Suppressor macrophage treated with lipopolysaccharide for 1 hour (primary cell): ENCODE measurements around the gene SYNRG.
"Not testable (repeated sequence)": the region's sequence is repeated elsewhere in the genome, so short reads cannot be mapped to it uniquely, and the experiment has no call there.

Experiments
- DNase-seq, 3 donors: peaks; one replicate each; pipeline ENCODE4 v3.0.0-alpha.2; 2020 to 2022

SYNRG gene

GRCh38 chr17:37541880-37542660 is 67.1 kb downstream of the SYNRG start:
- no peak for DNase-seq

DNA sequence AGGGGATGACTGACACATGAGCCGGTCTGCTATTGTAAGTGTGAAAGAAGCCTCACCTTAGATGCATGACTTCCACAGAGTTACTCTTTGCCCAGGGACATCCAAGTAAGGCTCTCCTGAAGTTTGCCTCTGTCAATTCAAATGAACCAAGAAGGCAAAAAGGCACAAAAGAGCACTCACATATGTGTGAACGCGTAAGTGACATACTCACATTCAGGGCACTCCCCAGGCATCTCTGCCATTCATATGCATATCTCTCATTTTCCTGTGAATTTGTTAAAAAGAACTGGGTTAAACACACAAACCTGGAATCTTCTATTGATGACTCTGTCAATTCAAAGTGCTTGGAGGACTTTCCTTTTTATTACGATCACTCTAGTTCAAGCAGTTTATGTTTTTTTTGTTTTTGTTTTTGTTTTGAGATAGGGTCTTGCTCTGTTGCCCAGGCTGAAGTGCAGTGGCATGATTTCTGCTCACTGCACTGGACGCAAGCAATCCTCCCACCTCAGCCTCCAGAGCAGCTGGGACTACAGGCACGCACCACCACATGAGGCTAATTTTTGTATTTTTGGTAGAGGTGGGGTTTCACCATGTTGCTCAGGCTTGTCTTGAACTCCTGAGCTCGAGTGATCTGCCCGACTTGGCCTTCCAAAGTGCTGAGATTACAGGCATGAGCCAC is 70.1 kb downstream of the SYNRG start:
- no peak for DNase-seq

GRCh38 chr17:37535906-37536305 is 73.3 kb downstream of the SYNRG start:
- DNase-seq = no peak

DNA sequence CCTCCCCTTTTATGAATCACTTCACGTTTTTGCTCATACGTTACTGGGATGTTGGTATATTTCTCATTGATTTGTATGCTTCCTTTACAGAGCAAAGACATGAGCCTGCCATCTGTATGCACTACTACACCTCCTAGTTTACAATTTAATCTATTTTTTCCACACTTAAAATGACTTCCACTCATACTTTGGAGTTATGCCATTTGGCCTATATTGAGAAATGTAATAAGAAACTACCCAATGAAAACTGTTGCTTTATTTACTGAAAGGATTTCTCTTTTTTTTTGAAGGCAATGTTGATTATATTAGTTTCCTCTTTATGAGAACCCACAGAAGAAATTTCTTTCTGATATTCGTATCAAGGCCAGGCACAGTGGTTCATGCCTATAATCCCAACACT is 76.5 kb downstream of the SYNRG start:
- DNase-seq = no peak

GRCh38 chr17:37530420-37530819 is 78.8 kb downstream of the SYNRG start:
- DNase-seq = no peak

- DNase-seq = peak in 2 of 3 donors; percentile 17 to 20
Observed at GRCh38 chr17:37527249-37527851, 81.9 kb downstream of the SYNRG start.

DNA sequence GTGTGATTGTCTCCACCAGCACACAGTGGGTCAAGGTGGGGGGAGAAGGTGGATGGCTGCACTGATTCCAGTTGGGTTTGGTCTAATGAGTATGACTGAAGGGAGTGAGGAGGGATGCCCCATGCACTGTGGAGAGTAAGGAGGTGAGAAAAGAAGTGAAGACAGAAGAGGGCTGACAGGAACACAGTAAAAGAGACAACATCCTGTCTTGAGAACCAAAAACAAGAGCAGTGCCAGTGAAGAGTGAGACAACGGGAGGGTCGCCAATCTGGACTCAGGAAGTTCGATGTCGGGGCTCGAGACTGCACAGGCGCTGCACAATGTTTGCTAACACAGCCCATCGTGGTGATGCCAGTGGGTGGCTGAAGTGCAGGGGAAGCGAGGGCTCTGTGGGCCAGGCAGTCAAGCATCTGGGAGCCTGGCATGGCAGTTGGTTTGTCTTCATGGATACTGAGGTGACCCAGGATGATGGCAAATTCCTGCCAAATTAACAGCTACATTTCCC is 85.5 kb downstream of the SYNRG start:
- DNase-seq = no peak

GRCh38 chr17:37521821-37522220 is 87.4 kb downstream of the SYNRG start:
- no peak for DNase-seq

- DNase-seq = no peak
Observed at GRCh38 chr17:37520174-37520573, 89.0 kb downstream of the SYNRG start.

GRCh38 chr17:37519251-37519985 is 89.8 kb downstream of the SYNRG start:
- no peak for DNase-seq

- DNase-seq = no peak
Observed at GRCh38 chr17:37518826-37519225, 90.4 kb downstream of the SYNRG start.

- DNase-seq = no peak
Observed at GRCh38 chr17:37517881-37518280, 91.3 kb downstream of the SYNRG start.

GRCh38 chr17:37516127-37516571 is 93.1 kb downstream of the SYNRG start:
- no peak for DNase-seq

- DNase-seq = no peak
Observed at GRCh38 chr17:37513711-37514110, 95.5 kb downstream of the SYNRG start.

DNA sequence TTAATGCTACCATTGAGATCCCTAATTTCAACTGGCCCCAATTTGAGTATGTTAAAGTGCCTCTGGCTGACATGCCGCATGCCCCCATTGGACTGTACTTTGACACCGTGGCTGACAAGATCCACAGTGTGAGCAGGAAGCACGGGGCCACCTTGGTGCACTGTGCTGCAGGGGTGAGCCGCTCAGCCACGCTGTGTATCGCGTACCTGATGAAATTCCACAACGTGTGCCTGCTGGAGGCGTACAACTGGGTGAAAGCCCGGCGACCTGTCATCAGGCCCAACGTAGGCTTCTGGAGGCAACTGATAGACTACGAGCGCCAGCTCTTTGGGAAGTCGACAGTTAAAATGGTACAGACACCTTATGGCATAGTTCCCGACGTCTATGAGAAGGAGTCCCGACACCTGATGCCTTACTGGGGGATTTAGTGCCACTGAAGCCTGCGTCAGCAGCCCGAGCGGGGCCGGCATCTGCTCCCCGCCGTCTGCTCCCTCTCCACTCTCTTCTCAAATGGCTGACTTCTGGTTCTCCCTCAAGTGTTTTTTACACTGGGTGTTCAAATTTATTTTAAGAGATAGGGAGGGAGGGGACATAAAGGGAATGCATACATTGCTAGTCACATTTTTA is 96.7 kb downstream of the SYNRG start:
- DNase-seq = no peak

- DNase-seq = not testable (repeated sequence)
Observed at GRCh38 chr17:37511642-37512041, 97.6 kb downstream of the SYNRG start.

GRCh38 chr17:37510056-37510455 is 99.2 kb downstream of the SYNRG start:
- DNase-seq = no peak

DNA sequence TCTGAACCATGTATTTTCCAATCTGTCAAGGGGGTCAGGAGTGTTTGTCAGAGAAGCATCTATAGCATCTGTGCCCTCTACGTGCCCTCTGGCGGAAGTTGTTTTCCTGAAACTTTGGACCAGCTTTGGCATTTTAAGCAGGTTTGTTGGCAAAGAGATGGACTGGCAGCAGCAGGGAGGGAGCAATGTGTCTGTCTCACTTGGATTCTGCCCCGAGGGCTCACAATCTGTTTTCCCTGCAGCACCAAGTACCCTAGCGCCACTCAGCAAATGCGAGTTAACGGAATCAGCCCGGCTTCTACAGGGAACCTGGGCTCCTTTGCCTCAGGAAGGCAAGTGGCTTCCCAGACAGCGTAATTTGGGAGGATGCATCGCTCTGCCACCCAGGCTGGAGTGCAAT is 102.1 kb downstream of the SYNRG start:
- DNase-seq = no peak

DNA sequence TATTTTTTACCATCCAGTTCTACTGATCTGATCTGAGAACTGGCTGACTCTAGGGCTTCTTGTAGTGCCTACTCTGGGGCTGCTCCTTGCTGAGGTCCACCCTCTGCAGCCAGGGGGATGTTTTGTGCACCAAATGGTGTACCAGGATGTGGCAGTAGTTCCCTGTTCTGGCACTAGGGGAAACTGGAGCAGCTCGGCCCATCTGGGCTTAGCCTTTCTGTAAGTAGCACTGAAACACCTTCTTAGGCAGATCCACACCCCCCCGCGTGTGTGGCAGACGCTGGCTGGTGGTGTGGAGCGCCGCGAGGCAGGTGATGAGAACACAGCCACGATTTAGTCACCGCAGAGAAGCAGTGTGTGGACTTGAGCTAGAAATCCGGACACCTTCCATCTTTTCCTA is 102.5 kb downstream of the SYNRG start:
- DNase-seq = peak in 2 of 3 donors; percentile 31 to 46

- no peak for DNase-seq
Observed at GRCh38 chr17:37505333-37505732, 103.9 kb downstream of the SYNRG start.

DNA sequence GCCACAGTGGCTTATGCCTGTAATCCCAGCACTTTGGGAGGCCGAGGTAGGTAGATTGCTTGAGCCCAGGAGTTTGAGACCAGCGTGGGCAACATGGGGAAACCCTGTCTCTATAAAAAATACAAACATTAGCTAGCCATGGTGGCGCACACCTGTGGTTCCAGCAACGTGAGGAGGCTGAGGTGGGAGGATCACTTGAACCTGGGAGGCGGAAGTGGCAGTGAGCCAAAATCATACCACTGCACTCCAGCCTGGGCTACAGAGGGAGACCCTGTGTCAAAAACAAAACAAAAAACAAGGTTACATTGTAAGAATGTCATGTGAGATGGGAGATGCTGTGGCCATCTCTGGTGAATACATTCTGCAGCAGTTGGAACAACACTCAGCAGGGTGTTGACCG is 106.1 kb downstream of the SYNRG start:
- no peak for DNase-seq
